NCI-H2029 (cell line): ENCODE results near the gene TAF6.
A peak's percentile ranks its signal among the peaks of the same experiment; 100 is the strongest.

Experiments used
- DNase-seq: peaks from one replicate; lab custom pipeline; 2025; lab: John Stamatoyannopoulos, UW

Gene TAF6

GRCh38 chr7:100119072-100119969, at the start of gene TAF6, which contains the start of gene CNPY4:
Gene TAF6, minus strand, starts transcription at chr7:100119358. Its CDS starts 5,149 bp downstream, at chr7:100114209.
Gene CNPY4, plus strand, starts transcription at chr7:100119634. Its CDS starts 111 bp downstream, at chr7:100119745.
- peak; percentile 91 for DNase-seq

- no peak for DNase-seq
Measured at GRCh38 chr7:100167912-100168323, 48.8 kb upstream of the TAF6 start.

DNA sequence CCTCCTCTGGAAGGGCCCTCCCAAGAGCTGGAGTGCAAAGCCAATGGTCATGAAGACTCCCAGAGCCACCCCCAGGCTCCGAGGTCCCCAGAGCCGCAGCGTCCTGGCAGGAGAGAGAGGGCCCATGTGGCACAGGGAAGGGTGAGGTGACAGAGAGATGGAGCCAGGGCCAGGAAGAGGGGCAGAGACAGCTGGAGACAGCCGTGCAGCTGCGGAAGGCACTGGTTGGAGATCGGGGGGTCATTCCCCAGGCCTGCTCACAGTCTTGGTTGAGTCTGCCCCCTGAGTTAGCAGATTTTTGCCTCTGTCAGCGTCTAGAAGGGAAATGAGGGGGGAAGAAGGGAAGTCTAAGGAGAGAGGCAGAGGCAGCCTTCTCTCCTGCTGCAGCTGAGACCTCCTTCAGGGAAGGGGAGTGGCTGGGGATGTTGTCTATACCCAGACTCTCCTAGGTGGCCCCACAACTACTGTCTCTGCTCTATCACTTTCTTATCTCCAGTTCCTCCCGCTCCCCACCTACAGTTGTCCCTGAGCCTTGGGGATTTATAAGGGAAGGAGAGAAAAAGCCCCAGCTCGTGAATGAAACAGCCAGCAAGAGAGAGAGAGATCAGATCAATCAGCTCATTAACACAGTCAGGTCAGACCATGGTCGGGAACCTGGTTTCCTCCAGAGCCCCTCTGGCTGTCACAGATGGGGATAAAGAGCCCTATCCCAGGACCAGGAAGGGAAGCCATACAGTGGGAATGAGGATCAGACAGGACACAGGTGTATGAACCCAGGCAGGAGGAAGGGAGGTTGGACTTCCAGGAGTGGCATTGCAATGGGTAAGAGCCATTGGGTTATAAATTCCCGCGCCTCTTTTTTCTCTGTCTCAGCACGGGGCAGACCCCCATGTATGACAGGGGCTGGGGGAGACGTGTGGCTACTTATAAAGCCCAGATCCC, 48.1 kb upstream of the TAF6 start:
- no peak for DNase-seq

- DNase-seq, result no peak
Measured at GRCh38 chr7:100166317-100166940, 47.3 kb upstream of the TAF6 start.

DNA sequence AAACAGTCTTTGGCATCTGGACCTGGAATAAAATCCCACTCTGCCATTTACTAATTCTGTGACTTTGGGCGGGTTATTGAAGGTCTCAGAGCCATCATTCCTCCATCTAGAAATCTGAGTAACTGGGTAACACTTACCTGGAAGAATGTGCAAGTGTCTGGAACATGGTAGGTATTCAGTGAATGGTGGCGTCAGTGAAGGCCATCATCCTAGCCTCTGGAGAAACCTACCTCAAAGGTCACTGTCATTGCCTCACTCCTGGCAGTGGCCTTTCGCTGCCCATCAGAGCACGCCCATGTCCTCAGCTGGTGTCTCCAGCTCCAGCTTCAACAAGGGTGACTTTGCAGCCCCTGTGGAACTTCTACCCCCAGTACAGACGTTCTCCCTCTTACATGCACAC, 44.7 kb upstream of the TAF6 start:
- DNase-seq, result no peak

DNA sequence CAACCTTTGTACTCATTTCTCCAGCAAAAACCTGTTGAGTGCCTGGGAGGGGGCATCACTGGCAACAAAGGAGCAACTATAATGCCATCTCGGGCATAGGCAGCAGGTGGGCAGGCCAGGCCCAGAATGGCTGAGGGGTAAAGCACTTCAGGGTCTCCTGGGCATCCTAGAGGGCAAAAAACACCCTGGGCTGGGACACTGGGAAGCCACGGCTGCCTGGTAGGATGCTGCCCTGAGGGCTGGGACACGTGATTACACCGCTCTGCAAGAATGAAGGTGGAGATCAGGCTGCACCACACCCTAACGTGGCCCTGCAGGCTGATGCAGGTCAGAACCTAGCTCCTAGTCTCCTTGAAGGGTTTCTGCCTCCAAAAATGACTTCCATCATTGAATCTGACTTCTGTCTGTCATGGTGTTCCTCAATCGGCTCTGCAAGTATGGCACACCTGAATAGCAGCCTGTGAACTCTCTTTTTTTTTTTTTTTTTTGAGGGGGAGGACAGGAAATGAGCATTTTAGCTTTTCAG, 43.9 kb upstream of the TAF6 start:
- no peak for DNase-seq

DNA sequence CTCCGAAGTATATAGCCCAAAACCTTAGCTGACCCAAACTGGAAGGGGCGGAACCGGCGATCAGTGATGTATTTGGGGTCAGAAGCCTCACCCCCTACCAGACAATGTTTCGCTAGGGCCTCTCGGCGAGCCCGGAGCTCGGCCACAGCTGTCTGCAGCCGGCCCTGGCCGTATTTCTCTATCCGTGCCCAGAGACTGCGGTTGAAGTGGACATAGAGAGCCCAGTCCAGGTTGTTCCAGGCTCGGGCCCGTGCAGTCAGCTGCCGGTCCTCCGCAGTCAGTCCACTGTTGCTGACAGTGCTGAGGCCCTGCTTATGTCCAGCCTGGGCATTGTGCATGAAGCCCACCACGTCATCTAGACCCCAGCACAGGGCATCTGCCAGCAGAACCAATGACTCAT, 40.9 kb upstream of the TAF6 start:
- no peak for DNase-seq

DNA sequence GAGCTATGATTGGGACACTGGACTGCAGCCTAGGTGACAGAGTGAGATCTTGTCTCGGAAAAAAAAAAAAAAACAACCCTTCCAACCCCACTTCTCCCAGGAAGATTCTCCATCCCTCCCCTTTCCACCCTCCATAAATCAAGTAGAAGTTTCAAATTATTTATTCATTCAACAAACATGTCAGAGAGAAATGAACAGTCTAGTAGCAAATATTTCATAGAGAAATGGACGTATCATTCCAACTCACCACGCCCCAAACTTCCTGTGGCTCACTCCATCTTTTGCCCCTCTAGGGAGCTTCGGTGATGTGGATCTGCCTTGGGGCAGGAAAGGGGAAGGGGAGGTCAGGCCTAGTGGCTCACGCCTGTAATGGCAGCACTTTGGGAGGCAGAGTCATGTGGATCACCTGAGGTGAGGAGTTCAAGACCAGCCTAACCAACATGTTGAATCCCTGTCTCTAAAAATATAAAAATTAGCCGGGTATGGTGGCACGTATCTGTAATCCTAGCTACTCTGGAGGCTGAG, 40.0 kb upstream of the TAF6 start:
- DNase-seq, result no peak

DNA sequence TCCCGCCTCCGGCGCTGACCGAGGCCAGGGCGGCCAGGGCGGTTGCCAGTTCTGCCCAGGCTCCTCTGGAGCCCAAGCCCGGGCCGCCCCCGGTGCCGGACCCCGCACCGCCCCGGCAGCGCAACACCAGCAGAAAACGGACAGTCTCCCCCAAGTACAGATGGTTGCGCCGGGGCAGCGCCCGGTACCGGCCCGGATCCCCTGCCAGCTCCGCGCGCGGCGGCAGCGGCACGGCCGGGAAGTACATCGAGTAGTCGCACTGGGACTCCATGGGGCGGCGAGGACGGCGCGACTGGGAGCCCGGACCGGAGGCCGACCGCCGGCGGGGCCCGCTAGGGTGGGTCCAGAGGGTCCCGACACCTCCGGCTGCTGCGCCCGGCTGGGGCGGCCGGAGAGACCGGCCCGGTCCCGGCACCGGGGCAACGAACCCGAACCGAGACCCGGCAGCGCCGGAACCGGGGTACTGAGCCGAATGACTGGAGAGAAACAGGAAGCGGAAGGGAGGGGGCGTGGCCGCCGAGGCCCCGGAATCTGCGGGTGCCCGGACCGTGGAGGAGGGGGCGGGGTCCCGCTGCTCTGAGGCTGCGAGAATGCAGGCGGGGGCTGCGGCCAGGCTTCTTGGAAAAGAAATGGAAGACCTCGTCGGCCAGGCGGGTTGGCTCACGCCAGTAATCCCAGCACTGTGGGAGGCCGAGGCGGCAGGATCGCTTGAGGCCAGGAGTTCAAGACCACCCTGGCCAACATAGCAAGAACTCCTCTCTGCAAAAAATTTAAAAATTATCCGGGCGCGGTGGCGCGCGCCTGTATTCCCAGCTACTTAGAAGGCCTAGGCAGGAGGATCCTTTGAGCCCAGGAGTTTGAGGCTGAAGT, 39.3 kb upstream of the TAF6 start, which contains the start of gene TRAPPC14:
Gene TRAPPC14 (minus strand): TSS at position 495 of the 870 bp plus-strand sequence. CDS start 224 bp downstream, at position 271.
- peak; percentile 73 for DNase-seq

DNA sequence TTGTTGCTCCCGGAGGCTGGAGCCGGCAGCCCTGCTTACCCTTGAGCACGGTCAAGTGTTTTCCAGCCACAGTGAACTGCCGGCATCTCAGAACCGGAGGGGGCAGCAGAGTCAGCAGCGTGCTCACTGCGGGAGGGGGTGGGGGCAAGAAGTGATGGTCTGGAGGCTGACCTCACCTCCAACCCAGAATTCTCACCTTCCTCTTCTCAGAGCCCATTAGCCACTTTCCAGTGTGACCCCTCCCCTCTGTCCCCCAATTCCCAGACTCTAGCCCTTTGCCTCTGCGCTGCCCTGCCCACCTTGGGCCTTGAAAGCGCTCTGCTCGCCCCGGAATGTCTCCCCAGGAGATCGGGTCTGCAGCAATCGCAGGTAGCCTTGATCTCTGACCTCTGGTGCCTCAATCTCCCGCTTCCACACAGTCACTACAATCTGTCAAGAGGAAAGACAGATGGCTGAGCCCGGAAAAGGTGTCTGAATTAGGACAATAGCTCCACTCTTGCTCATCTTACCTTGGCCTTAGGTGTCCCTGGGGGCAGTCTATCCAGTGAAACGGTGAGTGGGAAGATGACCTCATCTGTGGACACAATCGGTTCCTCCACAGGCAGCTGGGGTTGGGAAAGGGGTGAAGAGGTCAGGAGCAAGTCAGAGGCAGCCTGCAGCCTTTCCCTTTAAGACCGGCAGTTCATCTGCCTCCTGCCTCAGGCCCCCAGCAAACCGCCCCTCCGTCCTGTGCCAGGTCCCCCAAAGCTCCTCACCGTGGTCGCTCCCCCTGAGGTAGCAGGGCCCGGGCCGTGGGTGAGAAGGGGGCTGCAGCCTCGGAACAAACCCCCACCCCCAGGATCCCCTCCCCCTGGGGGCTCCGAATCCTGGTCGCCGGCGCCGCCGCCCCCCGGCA, 38.4 kb upstream of the TAF6 start:
- no peak for DNase-seq

DNA sequence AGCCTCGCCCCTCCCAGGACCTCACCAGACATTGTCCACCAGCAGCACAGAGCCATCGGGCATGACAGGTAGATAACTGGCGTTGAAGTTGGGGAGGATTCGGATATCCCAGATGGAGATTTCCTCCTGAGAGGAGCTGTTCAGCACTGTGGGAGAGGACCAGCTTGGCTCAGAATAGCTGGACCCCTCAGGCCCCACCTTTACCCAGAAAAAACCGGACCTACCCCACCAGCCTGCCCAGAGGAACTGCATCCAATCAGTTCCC, 37.8 kb upstream of the TAF6 start:
- no peak for DNase-seq

DNA sequence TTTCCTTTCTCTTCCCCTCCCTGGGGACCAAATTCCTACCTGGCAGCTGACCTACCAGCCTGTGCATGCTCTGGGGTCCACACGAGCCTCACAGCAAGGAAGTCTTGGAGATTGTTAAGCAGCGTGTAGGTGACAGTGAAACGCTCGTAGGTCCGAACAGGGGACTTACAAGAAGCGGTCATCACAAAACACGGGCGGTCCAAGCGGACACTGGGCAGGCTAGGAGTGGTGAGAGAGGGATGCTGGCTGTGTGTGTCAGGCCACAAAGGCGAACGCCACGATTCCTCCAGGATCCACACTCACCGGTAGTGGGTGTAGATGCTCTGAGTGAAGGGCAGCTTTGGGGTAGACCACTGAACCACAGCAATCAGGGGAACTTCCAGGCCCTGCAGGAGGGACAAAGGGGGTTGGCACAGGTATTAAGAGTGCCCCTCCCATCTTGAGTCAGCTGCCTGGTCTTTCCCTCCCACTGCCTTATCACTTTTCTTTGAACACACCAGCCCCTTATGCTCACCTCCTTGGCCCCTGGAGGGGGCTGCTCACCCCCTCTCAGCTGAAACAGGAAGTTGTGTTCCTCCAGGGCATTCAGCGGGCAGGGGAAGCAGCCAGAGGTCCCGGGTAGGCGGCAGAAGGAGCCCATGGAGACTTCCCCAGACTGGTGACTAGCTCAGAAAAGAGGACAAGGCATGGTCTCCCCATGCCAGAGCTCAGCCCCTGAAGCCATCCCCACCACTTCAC, 37.3 kb upstream of the TAF6 start:
- DNase-seq, result no peak

- DNase-seq, result no peak
Measured at GRCh38 chr7:100155553-100156317, 36.6 kb upstream of the TAF6 start.

DNA sequence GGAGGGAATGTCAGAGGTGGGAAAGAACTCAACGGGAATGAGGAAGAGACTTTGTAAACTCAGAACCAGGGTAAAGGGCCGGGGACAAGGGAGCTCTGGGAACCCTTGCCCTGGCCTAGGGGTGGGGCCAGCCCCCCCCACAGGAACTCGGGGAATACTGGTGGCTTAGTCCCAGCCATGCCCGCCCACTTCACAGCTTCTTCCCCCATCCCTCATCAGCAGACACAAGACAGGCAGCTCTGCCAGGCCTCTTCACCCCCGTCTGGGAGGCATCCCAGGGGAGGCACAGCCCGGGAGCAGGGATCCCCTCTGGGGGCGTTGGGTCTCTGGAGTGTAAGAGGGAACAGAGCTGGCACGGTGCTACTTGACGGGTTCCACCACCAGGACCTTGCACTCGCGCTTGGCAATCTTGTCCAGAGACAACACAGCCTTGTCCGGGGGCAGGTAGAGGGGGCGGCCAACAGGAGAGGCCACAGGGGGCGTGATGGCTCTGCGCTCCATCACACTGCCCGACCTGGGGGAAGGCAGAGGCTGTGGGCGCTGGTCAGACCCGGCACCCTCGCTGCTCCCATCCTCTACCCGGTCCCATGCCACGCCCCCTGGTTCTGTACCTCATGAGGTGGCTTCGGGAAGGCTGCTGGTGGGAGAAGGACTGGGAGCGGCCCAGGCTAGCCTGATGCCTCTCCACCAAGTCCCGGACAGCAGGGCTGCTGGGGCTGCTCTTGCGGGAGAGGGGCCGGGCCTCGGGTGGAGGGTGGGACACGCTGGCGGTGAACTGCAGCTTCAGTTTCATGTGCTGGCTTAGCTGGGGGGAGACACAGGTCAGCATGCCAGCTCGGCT, 35.7 kb upstream of the TAF6 start:
- no peak for DNase-seq

DNA sequence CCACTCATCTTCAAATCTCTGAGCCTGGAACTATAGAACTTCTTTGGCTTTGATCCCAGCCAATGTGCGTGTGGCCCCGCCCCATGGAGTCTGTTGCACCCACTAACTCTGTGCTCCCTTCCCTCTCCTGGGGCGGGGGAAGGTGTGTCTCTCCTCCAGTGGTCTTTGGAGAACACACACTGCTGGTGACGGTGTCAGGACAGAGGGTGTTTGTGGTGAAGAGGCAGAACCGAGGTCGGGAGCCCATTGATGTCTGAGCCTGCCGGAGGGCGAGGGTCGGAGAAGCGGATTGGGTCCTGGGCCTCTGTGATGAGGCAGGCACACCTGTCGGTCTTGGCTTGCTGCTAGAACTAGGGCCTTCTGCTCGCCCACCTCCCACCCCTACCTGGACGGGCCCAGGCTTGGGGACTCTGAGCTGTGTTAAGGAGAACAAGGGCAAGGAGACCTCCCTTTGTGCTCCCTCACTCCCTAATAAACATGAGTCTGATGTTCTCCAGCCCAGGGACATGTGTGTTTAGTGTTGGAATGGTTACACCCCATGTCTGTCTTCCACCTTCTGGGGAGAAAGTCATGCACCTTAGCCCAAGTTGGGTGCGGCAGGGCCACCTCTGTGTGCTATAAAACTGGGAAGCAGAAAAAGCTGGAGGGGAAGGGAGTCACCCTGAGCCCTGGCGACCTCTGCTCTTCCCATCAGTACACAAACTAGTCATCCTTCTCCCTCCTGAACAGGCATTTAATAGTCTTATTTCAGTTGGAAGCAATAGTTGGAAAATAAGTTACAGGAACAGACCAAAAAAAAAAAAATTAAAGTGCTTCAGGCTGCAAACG, 34.8 kb upstream of the TAF6 start:
- DNase-seq, result no peak

DNA sequence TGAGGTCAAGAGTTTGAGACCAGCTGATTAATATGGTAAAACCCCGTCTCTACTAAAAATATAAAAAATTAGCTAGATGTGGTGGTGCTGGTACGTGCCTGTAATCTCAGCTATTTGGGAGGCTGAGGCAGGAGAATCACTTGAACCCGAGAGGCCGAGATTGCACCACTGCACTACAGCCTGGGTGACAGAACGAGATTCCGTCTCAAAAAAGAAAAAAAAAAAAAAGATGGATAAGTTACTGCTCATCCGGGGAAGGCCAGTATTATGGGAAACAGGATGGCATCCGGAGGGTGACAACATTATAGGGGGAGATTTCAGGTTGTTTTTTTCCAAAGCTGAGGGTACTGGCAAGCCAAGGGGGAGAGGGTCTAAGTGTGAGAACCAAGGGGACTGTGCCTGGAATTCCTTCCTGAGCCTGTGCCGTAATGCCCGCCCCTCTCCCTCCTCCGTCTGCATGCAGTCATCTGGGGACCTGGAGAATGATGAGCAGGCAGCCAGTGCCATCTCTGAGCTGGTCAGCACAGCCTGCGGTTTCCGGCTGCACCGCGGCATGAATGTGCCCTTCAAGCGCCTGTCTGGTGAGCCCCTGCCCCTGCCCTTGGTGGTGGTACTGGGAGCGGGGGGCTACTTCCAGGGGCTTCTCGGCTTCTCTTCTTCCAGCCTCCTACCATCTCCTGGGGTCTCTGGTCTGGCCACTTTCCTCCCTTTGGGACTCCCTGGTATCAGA, 33.9 kb upstream of the TAF6 start:
- no peak for DNase-seq
